Fibroblast of lung (primary cell): Measurements from ENCODE around the gene HSPG2. TPM values are rescaled to one million over a fixed set of nuclear protein-coding genes. Genes with fewer than 3 reads are reported as not detected.

Experiments
- DNase-seq, 2 donors: peaks; one replicate each; pipeline versions ENCODE4 v3.0.0 to v3.0.0-alpha.2; 2010; ENCODE audit warnings: low read depth in 2 of 2
- H2AFZ ChIP-seq: 2 replicates; pipeline ENCODE4 v1.5.1; 2012; ENCODE audit warnings: low read length, control low read depth, inconsistent platforms
- H3K27ac ChIP-seq: 2 replicates; pipeline ENCODE4 v1.5.1; 2011; ENCODE audit warnings: low read length, control low read depth; ENCODE audit not compliant: insufficient read depth
- H3K27me3 ChIP-seq: 2 replicates; pipeline ENCODE4 v1.5.1; 2011; ENCODE audit warnings: mild to moderate bottlenecking, low read length; ENCODE audit not compliant: control insufficient read depth, insufficient read depth
- H3K36me3 ChIP-seq: 2 replicates; pipeline ENCODE4 v1.5.1; 2011; ENCODE audit warnings: low read length; ENCODE audit not compliant: control insufficient read depth, insufficient read depth
- H3K4me1 ChIP-seq: 2 replicates; pipeline ENCODE4 v1.5.1; 2011; ENCODE audit warnings: low read length; ENCODE audit not compliant: control insufficient read depth, insufficient read depth; ENCODE audit errors: extremely low read depth
- H3K4me2 ChIP-seq: 2 replicates; pipeline ENCODE4 v1.5.1; 2011; ENCODE audit warnings: low read length, control low read depth; ENCODE audit not compliant: insufficient read depth; ENCODE audit errors: extremely low read depth
- H3K4me3 ChIP-seq, 4 experiments: fragments of 200-600 bp in 1 of 4; sonication (generic) in 1 of 4; replicated peaks in 1 of 4; 2 replicates each; pipeline ENCODE4 v1.5.1; 2011 to 2016; ENCODE audit warnings: low read length in 4 of 4, low read depth in 3 of 4, mild to moderate bottlenecking in 3 of 4, control low read depth in 2 of 4, inconsistent platforms in 1 of 4, mixed read lengths in 1 of 4; ENCODE audit not compliant: insufficient read depth in 1 of 4; ENCODE audit errors: control extremely low read depth in 1 of 4
- H3K79me2 ChIP-seq: 2 replicates; pipeline ENCODE4 v1.5.1; 2012; ENCODE audit warnings: mild to moderate bottlenecking, low read length, inconsistent platforms; ENCODE audit not compliant: control insufficient read depth, insufficient read depth
- H3K9ac ChIP-seq: 2 replicates; pipeline ENCODE4 v1.5.1; 2011; ENCODE audit warnings: mild to moderate bottlenecking, low read length, control low read depth; ENCODE audit not compliant: insufficient read depth
- H3K9me3 ChIP-seq: 2 replicates; pipeline ENCODE4 v1.5.1; 2012; ENCODE audit warnings: low read depth, low read length; ENCODE audit not compliant: control insufficient read depth, insufficient read depth
- H4K20me1 ChIP-seq: 2 replicates; pipeline ENCODE4 v1.5.1; 2011; ENCODE audit warnings: low read length; ENCODE audit not compliant: control insufficient read depth, insufficient read depth; ENCODE audit errors: extremely low read depth
- CTCF ChIP-seq, 2 donors: IDR thresholded peaks in 1 of 2; conservative IDR thresholded peaks in 1 of 2; 1 replicate in 1 of 2; 2 replicates in 1 of 2; pipeline ENCODE4 v1.5.1; 2011 to 2012; ENCODE audit warnings: low read length in 2 of 2, control low read depth in 1 of 2, inconsistent platforms in 1 of 2, low read depth in 1 of 2, mild to moderate bottlenecking in 1 of 2
- EZH2 ChIP-seq: IDR thresholded peaks from 2 replicates; pipeline ENCODE4 v1.5.1; 2012; ENCODE audit warnings: low read length, control low read depth, mild to moderate bottlenecking; ENCODE audit errors: missing control alignments
- polyA plus RNA-seq, 2 donors: library from polyadenylated mRNA; depleted of rRNA in 1 of 2; stranded (reverse) in 1 of 2; unstranded in 1 of 2; fragments of >200 nt; gene quantifications; 2 replicates each; pipeline ENCODE4 v1.2.1, GENCODE V29; 2011 to 2012; ENCODE audit warnings: missing spikeins in 1 of 2
- total RNA-seq: library from RNA; depleted of rRNA; stranded (reverse); fragments of >200 nt; gene quantifications from 2 replicates; pipeline ENCODE4 v1.2.1, GENCODE V29; 2014

HSPG2 gene
- total and polyA plus RNA-seq, 2 donors (not counting 1 experiment from before 2014, with no cell fraction given), result 40.7 to 88.4 TPM

DNA sequence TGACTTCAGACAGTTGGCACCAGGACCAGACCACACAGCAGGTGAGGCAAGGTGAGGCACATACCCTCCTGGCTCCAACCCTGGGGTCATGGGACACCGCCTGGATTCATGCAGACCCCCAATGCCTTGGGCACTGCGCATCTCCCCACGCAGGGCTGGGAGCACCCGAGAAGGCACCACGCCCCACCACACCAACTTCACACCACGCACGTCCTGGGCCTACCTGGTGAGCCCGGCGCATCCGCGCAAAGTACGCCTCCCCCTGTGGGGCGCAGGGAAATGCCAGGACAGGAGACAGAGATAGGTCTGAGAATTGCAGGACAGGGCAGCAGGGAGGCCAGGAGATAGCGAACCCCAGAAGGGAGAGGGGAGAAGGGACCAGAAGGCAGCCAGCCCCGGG is 66.5 kb downstream of the HSPG2 start:
- Histone ChIP-seq H3K36me3 (peaks cover 43% of the 10 kb centered on the region), H3K79me2 (no peaks in the 10 kb centered on the region), H3K9ac (no peak overlapping the region)

GRCh38 chr1:21869620-21870121 is 67.4 kb downstream of the HSPG2 start:
- DNase-seq, result peak; percentile 76 to 77
- peaks cover 11% of the 10 kb centered on the region for H3K4me1 ChIP-seq
- no peak overlapping the region for H2AFZ ChIP-seq
- no peaks in the 10 kb centered on the region for H3K9me3 ChIP-seq
- no peaks in the 10 kb centered on the region for H3K79me2 ChIP-seq
- H3K27me3 ChIP-seq, result no peaks in the 10 kb centered on the region
- H3K4me2 ChIP-seq, result no peak overlapping the region
- H3K36me3 ChIP-seq, result peaks cover 42% of the 10 kb centered on the region
- no peak overlapping the region for H3K27ac ChIP-seq
- no peaks in the 10 kb centered on the region for H4K20me1 ChIP-seq
- H3K9ac ChIP-seq, result no peak overlapping the region
- TF ChIP-seq CTCF (conservative IDR thresholded peaks at IDR 0.05 in 1 of 2, IDR thresholded peaks at IDR 0.05 in 1 of 2; ENCODE audit: low read depth in 1 of 2, low read length in 2 of 2) (no peak), EZH2 (no peak)
- no peak overlapping the region for H3K4me3 ChIP-seq

More for the DNA sequence above, 66.5 kb downstream of the HSPG2 start:
- no peak overlapping the region for H3K27ac ChIP-seq
- no peak for TF ChIP-seq CTCF (conservative IDR thresholded peaks at IDR 0.05 in 1 of 2, IDR thresholded peaks at IDR 0.05 in 1 of 2; ENCODE audit: low read depth in 1 of 2, low read length in 2 of 2)
- TF ChIP-seq EZH2, result no peak
- no peaks in the 10 kb centered on the region for H4K20me1 ChIP-seq
- no peak overlapping the region for H3K4me3 ChIP-seq
- no peak overlapping the region for H3K4me2 ChIP-seq
- peaks cover 11% of the 10 kb centered on the region for H3K4me1 ChIP-seq
- no peak overlapping the region for H2AFZ ChIP-seq
- no peaks in the 10 kb centered on the region for H3K9me3 ChIP-seq
- no peaks in the 10 kb centered on the region for H3K27me3 ChIP-seq
- DNase-seq, result no peak

- no peaks in the 10 kb centered on the region for H3K79me2 ChIP-seq
- peaks cover 41% of the 10 kb centered on the region for H3K36me3 ChIP-seq
- no peaks in the 10 kb centered on the region for H4K20me1 ChIP-seq
- H3K9me3 ChIP-seq, result no peaks in the 10 kb centered on the region
- H3K4me3 ChIP-seq, result no peak overlapping the region
- no peaks in the 10 kb centered on the region for H3K27me3 ChIP-seq
- DNase-seq, result no peak
- TF ChIP-seq EZH2 (no peak), CTCF (conservative IDR thresholded peaks at IDR 0.05 in 1 of 2, IDR thresholded peaks at IDR 0.05 in 1 of 2; ENCODE audit: low read depth in 1 of 2, low read length in 2 of 2) (no peak)
- no peak overlapping the region for H3K9ac ChIP-seq
- H2AFZ ChIP-seq, result no peak overlapping the region
- peaks cover 11% of the 10 kb centered on the region for H3K4me1 ChIP-seq
- no peak overlapping the region for H3K27ac ChIP-seq
- H3K4me2 ChIP-seq, result no peak overlapping the region
Measured at GRCh38 chr1:21868941-21869454, 68.1 kb downstream of the HSPG2 start.
